H1 (cell line): ENCODE measurements around the gene IL24. TPM values are rescaled to one million over a fixed set of nuclear protein-coding genes. Genes with fewer than 3 reads are reported as not detected.

ENCODE experiments used
- CTCF ChIA-PET: fragments of 300-600 bp; sonication (Branson Sonifier 250); formaldehyde crosslinking; loops from one replicate; lab custom pipeline; 2021; ENCODE audit not compliant: partially characterized antibody; lab: Charles Lee
- POLR2A ChIA-PET: fragments of 300-600 bp; sonication (Branson Sonifier 250); formaldehyde crosslinking; loops from one replicate; lab custom pipeline; 2021; ENCODE audit warnings: inconsistent platforms; ENCODE audit not compliant: partially characterized antibody; lab: Charles Lee
- DNase-seq, 2 experiments: peaks; one replicate each; pipeline versions ENCODE4 v3.0.0 to v3.0.0-alpha.2; 2010 to 2022; ENCODE audit warnings: low spot score in 2 of 2, low read depth in 1 of 2, mixed read lengths in 1 of 2
- FAIRE-seq: peaks from 2 replicates; lab custom pipeline; 2011; peaks lifted over from hg19 to GRCh38; lab: Jason Lieb, UNC
- H2AFZ ChIP-seq: 2 replicates; pipeline ENCODE4 v1.8.1; 2012; ENCODE audit warnings: low read length, inconsistent platforms
- H2AK5ac ChIP-seq: 2 replicates; pipeline ENCODE4 v1.6.1; 2013; ENCODE audit warnings: low read depth, low read length
- H2BK120ac ChIP-seq: replicated peaks from 2 replicates; pipeline ENCODE3; 2013; ENCODE audit warnings: low read depth, low read length, inconsistent platforms
- H2BK12ac ChIP-seq: 2 replicates; pipeline ENCODE4 v1.6.1; 2013; ENCODE audit warnings: low read depth, low read length
- H2BK15ac ChIP-seq: 2 replicates; pipeline ENCODE4 v1.6.1; 2013; ENCODE audit warnings: low read length
- H2BK20ac ChIP-seq: 2 replicates; pipeline ENCODE4 v1.6.1; 2013; ENCODE audit warnings: low read length
- H2BK5ac ChIP-seq: 2 replicates; pipeline ENCODE4 v1.6.1; 2013; ENCODE audit warnings: low read depth, low read length
- H3K14ac ChIP-seq: 2 replicates; pipeline ENCODE4 v1.6.1; 2013; ENCODE audit warnings: inconsistent platforms; ENCODE audit not compliant: insufficient read length
- H3K18ac ChIP-seq: 2 replicates; pipeline ENCODE4 v1.6.1; 2013; ENCODE audit warnings: low read length; ENCODE audit errors: extremely low read depth
- H3K23ac ChIP-seq: 2 replicates; pipeline ENCODE4 v1.6.1; 2013; ENCODE audit warnings: inconsistent platforms; ENCODE audit not compliant: insufficient read length
- H3K23me2 ChIP-seq: 2 replicates; pipeline ENCODE4 v1.6.1; 2013; ENCODE audit warnings: low read depth, low read length
- H3K27ac ChIP-seq: 2 replicates; pipeline ENCODE4 v1.6.1; 2011; ENCODE audit warnings: low read depth, low read length, inconsistent platforms
- H3K27me3 ChIP-seq, 4 experiments: replicated peaks in 1 of 4; 1 replicate in 1 of 4; 2 replicates in 3 of 4; pipeline versions ENCODE4 v1.6.1 to v1.8.1; 2011 to 2013; ENCODE audit warnings: low read length in 3 of 4, mild to moderate bottlenecking in 3 of 4, inconsistent platforms in 2 of 4, mixed read lengths in 2 of 4, moderate library complexity in 1 of 4; ENCODE audit not compliant: control insufficient read depth in 3 of 4, insufficient read depth in 3 of 4; ENCODE audit errors: extremely low read depth in 1 of 4
- H3K36me3 ChIP-seq, 4 experiments: 2 replicates each; pipeline versions ENCODE4 v1.6.1 to v1.8.1; 2011 to 2013; ENCODE audit warnings: mild to moderate bottlenecking in 4 of 4, low read length in 3 of 4, moderate library complexity in 2 of 4, control low read depth in 1 of 4, inconsistent platforms in 1 of 4; ENCODE audit not compliant: insufficient read depth in 4 of 4, control insufficient read depth in 2 of 4
- H3K4ac ChIP-seq: replicated peaks from 2 replicates; pipeline ENCODE3; 2013; ENCODE audit warnings: low read length, low read depth, mixed read lengths, inconsistent platforms; ENCODE audit not compliant: insufficient read length
- H3K4me1 ChIP-seq, 4 experiments: replicated peaks in 1 of 4; 1 replicate in 1 of 4; 2 replicates in 3 of 4; pipeline versions ENCODE4 v1.6.1 to v1.8.1; 2011 to 2013; ENCODE audit warnings: low read length in 3 of 4, inconsistent platforms in 2 of 4, mixed read lengths in 1 of 4; ENCODE audit not compliant: insufficient read depth in 4 of 4, control insufficient read depth in 3 of 4
- H3K4me2 ChIP-seq, 2 experiments: 2 replicates each; pipeline versions ENCODE4 v1.6.1 to v1.8.1; 2011 to 2013; ENCODE audit warnings: low read depth in 2 of 2, low read length in 2 of 2, control low read depth in 1 of 2, inconsistent platforms in 1 of 2, mild to moderate bottlenecking in 1 of 2; ENCODE audit not compliant: insufficient read depth in 1 of 2
- H3K4me3 ChIP-seq, 4 experiments: fragments of 200-600, 300-600 bp in 1 of 4; sonication (generic), shearing (Covaris generic), sonication (Bioruptor Twin) in 1 of 4; 2 replicates each; pipeline versions ENCODE4 v1.5.1 to v1.8.1; 2011 to 2016; ENCODE audit warnings: low read length in 4 of 4, low read depth in 3 of 4, control low read depth in 2 of 4, inconsistent platforms in 2 of 4, mild to moderate bottlenecking in 2 of 4, mixed read lengths in 1 of 4, moderate library complexity in 1 of 4; ENCODE audit not compliant: insufficient read depth in 2 of 4; ENCODE audit errors: extremely low read depth in 1 of 4
- H3K56ac ChIP-seq: replicated peaks from 2 replicates; pipeline ENCODE3; 2013; ENCODE audit warnings: low read depth, mild to moderate bottlenecking, mixed read lengths, low read length, inconsistent platforms; ENCODE audit not compliant: insufficient read length
- H3K79me1 ChIP-seq: 2 replicates; pipeline ENCODE4 v1.6.1; 2013; ENCODE audit warnings: low read depth, low read length, control low read depth
- H3K79me2 ChIP-seq, 2 experiments: 2 replicates each; pipeline versions ENCODE4 v1.6.1 to v1.8.1; 2012 to 2013; ENCODE audit warnings: low read length in 2 of 2, mild to moderate bottlenecking in 2 of 2, inconsistent platforms in 1 of 2; ENCODE audit not compliant: insufficient read depth in 2 of 2, control insufficient read depth in 1 of 2
- H3K9ac ChIP-seq, 4 experiments: replicated peaks in 1 of 4; 1 replicate in 1 of 4; 2 replicates in 3 of 4; pipeline versions ENCODE4 v1.6.1 to v1.8.1; 2011 to 2013; ENCODE audit warnings: low read depth in 3 of 4, low read length in 3 of 4, control low read depth in 2 of 4, mild to moderate bottlenecking in 2 of 4, moderate library complexity in 2 of 4, inconsistent platforms in 1 of 4; ENCODE audit errors: extremely low read depth in 1 of 4
- H3K9me3 ChIP-seq, 2 experiments: 2 replicates each; pipeline versions ENCODE4 v1.6.1 to v1.8.1; 2012 to 2013; ENCODE audit warnings: mild to moderate bottlenecking in 2 of 2, moderate library complexity in 2 of 2, control low read depth in 1 of 2, inconsistent platforms in 1 of 2, low read depth in 1 of 2, low read length in 1 of 2, mixed read lengths in 1 of 2; ENCODE audit not compliant: insufficient read depth in 2 of 2
- H4K20me1 ChIP-seq, 2 experiments: replicated peaks in 1 of 2; 2 replicates each; pipeline versions ENCODE3 to v1.8.1; 2011 to 2013; ENCODE audit warnings: inconsistent platforms in 2 of 2, low read length in 2 of 2, mild to moderate bottlenecking in 1 of 2; ENCODE audit not compliant: insufficient read depth in 2 of 2, control insufficient read depth in 1 of 2
- H4K5ac ChIP-seq: 2 replicates; pipeline ENCODE4 v1.6.1; 2013; ENCODE audit warnings: low read length, low read depth, mixed read lengths, inconsistent platforms; ENCODE audit not compliant: insufficient read length
- H4K8ac ChIP-seq: 2 replicates; pipeline ENCODE4 v1.8.0; 2013; ENCODE audit warnings: mild to moderate bottlenecking, moderate library complexity, low read length, inconsistent platforms; ENCODE audit not compliant: insufficient read depth; ENCODE audit errors: extremely low read depth
- H4K91ac ChIP-seq: replicated peaks from 2 replicates; pipeline ENCODE3; 2013; ENCODE audit warnings: low read length, mixed read lengths, inconsistent platforms; ENCODE audit not compliant: insufficient read length
- FOSL1 ChIP-seq: IDR thresholded peaks from 2 replicates; pipeline ENCODE4 v1.6.1; 2011; ENCODE audit warnings: mild to moderate bottlenecking, low read depth, low read length, moderate library complexity; ENCODE audit not compliant: insufficient read depth
- POLR2AphosphoS5 ChIP-seq: IDR thresholded peaks from 2 replicates; pipeline ENCODE4 v1.6.1; 2011; ENCODE audit warnings: low read depth, low read length
- RXRA ChIP-seq: IDR thresholded peaks from 2 replicates; pipeline ENCODE4 v1.6.1; 2011; ENCODE audit warnings: low read depth, mild to moderate bottlenecking, low read length, moderate library complexity; ENCODE audit not compliant: insufficient read depth
- TBP ChIP-seq: IDR thresholded peaks from 2 replicates; pipeline ENCODE4 v1.6.1; 2011; ENCODE audit warnings: low read depth, low read length, improper control_type of control experiment
- WGBS, 2 experiments: shearing (Covaris generic) in 1 of 2; methylation state at CpG; one replicate each; pipeline versions ENCODE4 v1.1.6 to v1.1.7; 2013 to 2015; ENCODE audit warnings: low lambda C conversion rate in 2 of 2, mixed read lengths in 2 of 2, inconsistent platforms in 1 of 2, low coverage in 1 of 2, missing lambda C conversion rate in 1 of 2; ENCODE audit not compliant: insufficient replicate concordance in 2 of 2, insufficient coverage in 1 of 2, insufficient read length in 1 of 2; ENCODE audit errors: extremely low coverage in 1 of 2, missing lambda C conversion rate in 1 of 2; 5-methylcytosine and 5-hydroxymethylcytosine counted together
- polyA plus RNA-seq, 7 experiments: library from polyadenylated mRNA; depleted of rRNA in 3 of 7; stranded (reverse) in 5 of 7; unstranded in 2 of 7; fragments of >200 nt in 5 of 7; fragments of 200-250 nt in 2 of 7; gene quantifications; 1 replicate in 5 of 7; 2 replicates in 1 of 7; 4 replicates in 1 of 7; pipeline versions ENCODE4 v1.2.1 to v1.2.3, GENCODE V29; 2011 to 2013; ENCODE audit warnings: missing spikeins in 2 of 7, mixed read lengths in 2 of 7
- total RNA-seq: library from RNA; stranded (reverse); fragmentation: NEBNext Ultra II Directional; extraction: Animal tissue kit (Norgen Biotek cat#: 25700); gene quantifications from 2 replicates; pipeline ENCODE4 v1.2.1, GENCODE V29; 2021

Gene IL24
- total and polyA plus RNA-seq, 2 of the 8 experiments (the other 6 are each of a cell fraction or from before 2014, with no cell fraction given): not detected

- Histone ChIP-seq H3K9ac (no peak overlapping the region), H3K56ac (no peak overlapping the region), H3K23ac (no peak overlapping the region), H3K18ac (no peak overlapping the region), H4K5ac (no peak overlapping the region), H4K20me1 (no peaks in the 10 kb centered on the region), H3K27ac (no peak overlapping the region), H2BK12ac (no peak overlapping the region), H3K9me3 (no peaks in the 10 kb centered on the region), H3K23me2 (no peaks in the 10 kb centered on the region), H3K79me2 (no peaks in the 10 kb centered on the region), H3K4me1 (no peaks in the 10 kb centered on the region; a peak in 1 of 7 replicates), H2BK5ac (no peak overlapping the region), H3K4me2 (no peak overlapping the region), H2AFZ (no peak overlapping the region), H3K79me1 (no peaks in the 10 kb centered on the region), H3K4me3 (no peak overlapping the region), H3K36me3 (no peaks in the 10 kb centered on the region), H2BK20ac (no peak overlapping the region), H3K27me3 (no peaks in the 10 kb centered on the region), H2BK120ac (no peak overlapping the region), H2AK5ac (no peak overlapping the region), H4K8ac (no peak overlapping the region), H2BK15ac (no peak overlapping the region), H3K14ac (no peak overlapping the region), H3K4ac (no peak overlapping the region), H4K91ac (no peak overlapping the region)
- WGBS, 2 experiments: 83% methylated on average over 6 of the region's 6 CpGs; no CpG with 5 or more reads in 1 of the 2 experiments
- DNase-seq: no peak
- ChIA-PET CTCF (interaction anchor here (0.6 to 13.7 kb wide), 7 partner anchors 11 to 482 kb away, joined by 3 to 226 read pairs (median 4); no protein-coding TSS in a partner anchor), POLR2A (no interaction called here)
- no peak for FAIRE-seq
- TF ChIP-seq FOSL1 (no peak), TBP (no peak), POLR2AphosphoS5 (no peak), RXRA (no peak)
Measured at GRCh38 chr1:206941766-206942418, 44.6 kb downstream of the IL24 start.
